Mesothelial cell of epicardium (in vitro differentiated cells): ENCODE results near the gene TMEM17. TPM values are rescaled to one million over a fixed set of nuclear protein-coding genes. Genes with fewer than 3 reads are reported as not detected.

Source experiments
- DNase-seq, 2 experiments: peaks; one replicate each; pipeline ENCODE4 v3.0.0; 2021; ENCODE audit warnings: low spot score in 2 of 2; ENCODE audit not compliant: unreplicated experiment in 2 of 2
- H3K27ac Mint-ChIP-seq: 2 replicates; pipeline ENCODE4 v1.8.0; 2021; ENCODE audit warnings: mixed read lengths
- H3K27me3 Mint-ChIP-seq: 2 replicates; pipeline ENCODE4 v1.8.0; 2021; ENCODE audit warnings: low read depth, mixed read lengths
- H3K36me3 Mint-ChIP-seq: 2 replicates; pipeline ENCODE4 v1.8.0; 2021; ENCODE audit warnings: mixed read lengths
- H3K4me1 Mint-ChIP-seq: 2 replicates; pipeline ENCODE4 v1.8.0; 2021; ENCODE audit warnings: mixed read lengths
- H3K4me3 Mint-ChIP-seq: 2 replicates; pipeline ENCODE4 v1.8.0; 2021; ENCODE audit warnings: mild to moderate bottlenecking, moderate library complexity, mixed read lengths
- H3K9me3 Mint-ChIP-seq: 2 replicates; pipeline ENCODE4 v1.8.0; 2021; ENCODE audit warnings: mixed read lengths
- total RNA-seq: library from RNA; stranded (reverse); gene quantifications from 3 replicates; pipeline ENCODE4 v1.2.1, GENCODE V29; 2021
- TF ChIP-seq, protein P1 (sequence below): fragments of 200-600 bp; sonication (generic); IDR thresholded peaks from one replicate; pipeline ENCODE4 v1.5.0; 2021; ENCODE audit warnings: antibody characterized with exemption; ENCODE audit not compliant: unreplicated experiment

Gene TMEM17
- total RNA-seq, 1 donor from 2014 or later: 4.2 TPM

GRCh38 chr2:62459672-62460071 is 46.3 kb downstream of the TMEM17 start:
- no peaks in the 10 kb centered on the region for H3K9me3 Mint-ChIP-seq
- TF ChIP-seq, protein P1, sequence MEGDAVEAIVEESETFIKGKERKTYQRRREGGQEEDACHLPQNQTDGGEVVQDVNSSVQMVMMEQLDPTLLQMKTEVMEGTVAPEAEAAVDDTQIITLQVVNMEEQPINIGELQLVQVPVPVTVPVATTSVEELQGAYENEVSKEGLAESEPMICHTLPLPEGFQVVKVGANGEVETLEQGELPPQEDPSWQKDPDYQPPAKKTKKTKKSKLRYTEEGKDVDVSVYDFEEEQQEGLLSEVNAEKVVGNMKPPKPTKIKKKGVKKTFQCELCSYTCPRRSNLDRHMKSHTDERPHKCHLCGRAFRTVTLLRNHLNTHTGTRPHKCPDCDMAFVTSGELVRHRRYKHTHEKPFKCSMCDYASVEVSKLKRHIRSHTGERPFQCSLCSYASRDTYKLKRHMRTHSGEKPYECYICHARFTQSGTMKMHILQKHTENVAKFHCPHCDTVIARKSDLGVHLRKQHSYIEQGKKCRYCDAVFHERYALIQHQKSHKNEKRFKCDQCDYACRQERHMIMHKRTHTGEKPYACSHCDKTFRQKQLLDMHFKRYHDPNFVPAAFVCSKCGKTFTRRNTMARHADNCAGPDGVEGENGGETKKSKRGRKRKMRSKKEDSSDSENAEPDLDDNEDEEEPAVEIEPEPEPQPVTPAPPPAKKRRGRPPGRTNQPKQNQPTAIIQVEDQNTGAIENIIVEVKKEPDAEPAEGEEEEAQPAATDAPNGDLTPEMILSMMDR: no peak
- no peak for DNase-seq
- no peak overlapping the region for H3K27ac Mint-ChIP-seq
- H3K27me3 Mint-ChIP-seq: peaks cover 8% of the 10 kb centered on the region
- H3K4me1 Mint-ChIP-seq: no peaks in the 10 kb centered on the region
- H3K4me3 Mint-ChIP-seq: no peak overlapping the region
- H3K36me3 Mint-ChIP-seq: no peaks in the 10 kb centered on the region

DNA sequence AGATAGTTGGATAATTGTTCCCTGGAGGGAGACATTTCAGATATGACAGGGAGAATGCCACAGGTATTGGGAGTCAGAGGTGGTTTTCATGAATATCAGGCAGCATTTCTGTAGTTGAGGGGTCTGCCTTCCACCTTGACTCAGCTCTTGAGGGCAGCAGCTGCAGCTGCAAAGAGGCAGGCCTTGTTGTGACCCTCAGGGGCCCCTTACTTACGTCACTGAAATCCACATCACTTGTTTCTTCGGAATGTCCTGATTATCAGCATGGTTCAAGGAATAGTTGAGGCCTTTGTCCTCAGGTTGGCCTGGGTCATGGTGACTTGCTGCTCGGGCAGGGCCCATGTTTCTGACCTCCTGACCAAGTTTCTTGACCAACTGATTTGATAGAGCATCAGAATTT is 46.9 kb downstream of the TMEM17 start:
- Mint-ChIP-seq H3K9me3 (no peaks in the 10 kb centered on the region), H3K4me1 (no peaks in the 10 kb centered on the region), H3K36me3 (no peaks in the 10 kb centered on the region), H3K27ac (no peak overlapping the region), H3K4me3 (no peak overlapping the region), H3K27me3 (peaks cover 8% of the 10 kb centered on the region)
- TF ChIP-seq, protein P1: no peak
- DNase-seq: no peak

- Mint-ChIP-seq H3K9me3 (no peaks in the 10 kb centered on the region), H3K36me3 (no peaks in the 10 kb centered on the region), H3K4me3 (no peak overlapping the region), H3K4me1 (no peaks in the 10 kb centered on the region), H3K27ac (no peak overlapping the region), H3K27me3 (peaks cover 8% of the 10 kb centered on the region)
- TF ChIP-seq, protein P1: no peak
- no peak for DNase-seq
These were observed 47.3 kb downstream of the TMEM17 start for GRCh38 chr2:62458671-62459081.

- no peaks in the 10 kb centered on the region for H3K4me1 Mint-ChIP-seq
- TF ChIP-seq, protein P1: no peak
- H3K27ac Mint-ChIP-seq: no peak overlapping the region
- H3K9me3 Mint-ChIP-seq: no peaks in the 10 kb centered on the region
- peaks cover 8% of the 10 kb centered on the region for H3K27me3 Mint-ChIP-seq
- no peaks in the 10 kb centered on the region for H3K36me3 Mint-ChIP-seq
- DNase-seq: no peak
- no peak overlapping the region for H3K4me3 Mint-ChIP-seq
These were observed 47.8 kb downstream of the TMEM17 start for GRCh38 chr2:62458206-62458641.

DNA sequence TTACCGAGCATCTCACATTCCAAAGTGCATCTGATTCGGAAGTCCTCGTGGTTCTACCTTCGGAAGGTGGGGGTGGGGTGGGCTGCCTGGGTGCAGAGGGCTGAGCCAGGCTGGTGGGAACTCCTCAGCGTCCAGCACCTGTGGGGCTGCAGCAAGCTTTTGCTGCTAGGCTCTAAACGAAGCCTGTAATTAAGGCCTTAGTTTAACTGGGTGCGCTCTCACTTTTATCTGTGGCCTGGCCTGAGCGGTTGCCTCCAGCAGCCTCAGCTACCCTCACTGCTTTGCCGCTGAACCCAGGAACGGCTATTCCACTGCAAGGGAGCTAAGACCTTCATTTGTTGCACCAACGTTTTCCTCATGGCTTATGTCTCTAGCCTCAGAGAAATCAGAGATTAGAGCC is 48.4 kb downstream of the TMEM17 start:
- H3K4me3 Mint-ChIP-seq: peak overlapping the region; percentile 65
- no peaks in the 10 kb centered on the region for H3K4me1 Mint-ChIP-seq
- no peak overlapping the region for H3K27ac Mint-ChIP-seq
- peaks cover 8% of the 10 kb centered on the region for H3K27me3 Mint-ChIP-seq
- no peaks in the 10 kb centered on the region for H3K36me3 Mint-ChIP-seq
- TF ChIP-seq, protein P1: no peak
- DNase-seq: no peak
- no peaks in the 10 kb centered on the region for H3K9me3 Mint-ChIP-seq
